GM21737 (cell line): ENCODE results near the gene RNASEL.

Experiments
- ATAC-seq: cut with Tn5 transposase; IDR thresholded peaks from one replicate; pipeline ENCODE4 v1.9.1; 2021; ENCODE audit warnings: mild to moderate bottlenecking, moderate library complexity; ENCODE audit not compliant: unreplicated experiment

RNASEL gene

DNA sequence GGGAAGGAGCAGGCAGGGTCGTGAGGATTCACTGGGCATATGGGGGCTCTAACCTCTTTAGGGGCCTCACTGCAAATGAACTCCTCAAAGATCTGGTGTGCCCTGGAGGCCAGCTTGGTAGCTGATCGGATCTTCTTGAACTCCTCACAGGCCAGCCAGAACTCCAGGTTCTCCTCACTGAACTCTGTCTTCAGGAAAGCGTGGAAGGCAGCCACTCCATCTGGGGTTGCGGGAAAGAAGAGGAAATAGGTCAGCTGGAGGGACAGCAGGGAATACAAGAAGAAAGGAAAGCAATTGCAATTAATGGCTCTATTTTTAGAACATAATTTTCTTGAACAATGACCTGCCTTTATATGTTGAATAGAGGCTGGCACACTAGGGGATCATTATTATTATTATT is 12.9 kb upstream of the RNASEL start:
- no peak for ATAC-seq

DNA sequence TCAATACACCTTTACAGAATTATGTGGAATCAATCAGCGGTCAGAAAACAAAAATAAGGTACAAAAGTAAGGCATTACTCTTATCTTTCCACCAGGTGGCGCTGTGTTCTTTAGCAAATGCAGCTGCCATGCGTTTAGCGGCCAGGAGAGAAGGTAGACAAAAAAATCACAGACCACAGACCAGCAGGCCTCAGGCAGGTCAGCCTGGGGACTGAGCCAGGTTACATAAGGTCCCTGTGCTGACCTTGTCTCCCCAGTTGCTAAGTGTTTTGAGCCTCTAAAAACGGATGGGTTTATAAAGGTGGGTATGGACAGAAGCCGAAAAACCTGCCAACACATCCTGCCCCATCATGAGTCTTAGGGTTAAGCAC is 12.3 kb upstream of the RNASEL start:
- no peak for ATAC-seq

DNA sequence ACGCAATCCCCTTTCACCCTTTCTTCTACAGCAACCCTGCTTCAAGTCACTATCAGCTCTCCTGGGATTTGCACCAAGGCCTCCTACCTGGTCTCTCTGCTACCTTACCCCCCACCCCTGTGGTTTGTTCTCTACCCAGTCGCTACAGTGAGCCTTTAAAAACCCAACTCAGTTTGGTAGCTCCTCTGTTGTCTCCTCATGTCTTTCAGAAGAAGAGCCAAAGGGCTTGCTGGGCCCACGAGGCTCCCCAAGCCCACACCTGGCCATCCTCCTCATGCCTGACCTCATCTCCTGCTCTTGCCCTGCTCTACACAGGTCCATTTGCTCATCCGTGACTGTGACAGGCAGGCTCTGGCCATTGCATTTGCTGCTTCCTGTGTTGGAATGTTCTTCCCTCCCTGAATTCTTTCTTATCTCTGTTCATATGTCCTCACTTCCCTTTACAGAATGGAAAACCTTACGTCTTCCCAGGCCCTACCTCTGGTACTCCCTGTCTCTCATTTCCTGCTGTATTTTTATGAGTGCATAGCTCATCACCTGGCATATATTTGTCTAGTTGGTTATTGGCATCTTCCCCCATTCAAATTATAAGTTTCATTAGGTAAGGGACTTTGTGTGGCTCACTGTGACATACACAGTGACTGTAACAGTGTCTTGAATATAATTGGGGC is 11.8 kb upstream of the RNASEL start:
- no peak for ATAC-seq

DNA sequence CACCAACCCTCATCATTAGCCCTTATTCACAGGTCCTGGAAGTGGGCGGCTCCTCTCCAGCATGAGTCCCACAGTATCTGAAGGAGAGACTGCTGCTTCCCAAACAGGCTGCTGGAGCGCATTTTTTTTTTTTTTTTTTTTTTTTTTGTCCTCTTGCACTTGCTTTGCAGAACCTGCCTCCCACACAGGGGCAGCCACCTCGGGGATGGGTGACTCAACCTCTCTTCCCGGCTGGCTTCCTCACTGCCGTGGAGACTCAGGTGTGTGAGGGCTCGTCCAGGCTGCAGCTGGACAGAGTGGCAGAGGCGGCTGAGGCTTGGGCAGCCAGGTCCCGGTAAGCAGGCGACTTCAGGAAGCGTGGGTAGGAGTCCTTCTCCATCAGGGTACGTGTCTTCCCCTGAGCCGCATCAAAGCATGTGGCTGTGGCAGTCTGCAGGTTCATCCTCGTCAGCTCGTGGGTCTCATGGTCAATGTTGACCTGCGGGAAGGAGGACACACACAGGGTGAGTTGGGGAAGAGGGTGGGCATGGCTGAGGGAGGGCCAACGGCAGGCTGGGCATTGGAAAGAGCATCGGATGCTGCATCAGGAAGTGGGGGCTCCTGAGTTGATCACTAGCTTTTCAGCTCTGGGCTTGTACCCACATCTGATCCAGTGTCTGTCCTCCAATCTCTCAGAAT is 11.1 kb upstream of the RNASEL start:
- ATAC-seq: no peak

DNA sequence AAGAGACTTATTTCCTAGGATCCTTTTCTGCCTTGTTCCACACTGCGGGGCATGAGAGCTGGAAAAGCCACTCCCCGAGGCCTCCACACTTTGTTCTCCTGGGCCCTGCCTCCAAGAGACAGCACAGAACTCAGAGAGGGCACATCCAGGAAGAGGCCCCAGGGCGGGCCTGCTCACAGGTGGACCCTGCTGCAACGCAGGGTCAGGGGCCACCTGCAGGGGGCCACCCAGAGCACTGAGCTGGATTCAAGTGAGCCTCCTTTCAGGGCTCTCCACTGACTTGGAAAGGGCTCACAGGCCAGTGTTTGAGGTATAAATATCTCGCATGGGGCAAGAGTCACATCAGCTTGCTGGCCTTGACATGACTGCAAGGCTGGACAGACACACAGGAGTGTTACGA is 10.3 kb upstream of the RNASEL start:
- no peak for ATAC-seq

DNA sequence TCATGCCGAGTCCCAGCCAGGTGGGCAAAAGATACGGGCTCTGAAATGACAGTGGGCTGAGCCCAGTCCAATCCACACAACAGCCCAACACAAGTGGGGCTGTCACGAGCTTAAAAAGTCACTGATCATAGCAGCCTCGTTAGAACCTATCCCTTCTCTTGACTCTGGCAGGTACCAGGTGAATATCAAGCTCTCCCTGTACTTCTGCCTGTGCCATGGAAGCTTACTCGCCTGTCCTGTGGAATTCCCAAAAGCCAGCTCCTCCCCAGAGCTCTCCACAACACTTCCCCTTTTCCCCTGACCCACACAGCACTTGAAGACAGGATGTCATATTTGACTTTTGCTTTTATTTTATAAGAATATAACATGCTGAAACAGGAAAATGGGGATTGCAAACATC is 9.2 kb upstream of the RNASEL start:
- no peak for ATAC-seq

DNA sequence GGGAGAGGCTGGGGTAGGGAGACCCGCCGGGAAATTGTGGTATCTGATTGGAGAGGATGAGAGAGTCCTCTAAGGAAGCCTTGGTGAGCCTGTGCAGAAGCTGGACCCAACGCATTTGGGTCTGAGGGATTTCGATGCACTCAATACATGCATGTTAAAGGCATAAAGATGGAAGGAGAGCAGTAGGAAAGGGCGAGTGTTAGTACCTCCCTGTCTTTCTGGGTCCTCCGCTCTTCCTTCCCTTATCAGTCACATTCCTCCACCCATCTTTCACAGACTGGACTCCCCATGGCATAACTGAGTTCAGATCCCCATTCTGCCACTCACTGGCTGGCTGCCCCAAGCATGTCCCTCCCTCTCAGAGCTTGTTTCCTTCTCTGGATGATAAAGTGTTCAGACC is 7.9 kb upstream of the RNASEL start:
- no peak for ATAC-seq

DNA sequence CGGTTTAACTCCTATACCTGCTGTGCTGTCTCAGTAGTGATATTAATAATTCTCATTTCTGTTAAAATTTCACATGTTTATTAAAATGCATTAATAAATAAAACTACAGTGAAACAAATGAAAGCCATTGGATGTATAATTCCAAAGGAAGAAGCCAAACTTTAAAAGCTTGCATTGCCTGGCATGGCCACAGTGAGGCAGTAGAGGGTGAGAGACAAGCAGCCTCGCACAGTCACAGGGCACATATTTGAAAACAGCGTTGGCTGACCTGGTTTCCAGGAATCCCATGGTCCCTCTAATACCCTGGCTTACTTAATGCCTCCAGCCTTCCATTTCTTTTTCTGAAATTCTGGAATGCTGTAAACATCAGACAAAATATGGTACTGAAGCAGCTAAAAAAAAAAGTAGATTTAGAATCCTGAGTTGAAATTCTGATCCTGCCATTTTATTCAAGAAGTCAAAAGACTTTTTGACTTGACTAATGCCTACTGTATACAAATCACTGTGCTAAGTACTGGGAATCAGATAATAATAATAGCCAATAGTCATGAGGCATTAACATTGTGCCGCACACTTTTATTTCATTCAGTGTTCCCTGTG is 6.7 kb upstream of the RNASEL start:
- ATAC-seq: no peak

DNA sequence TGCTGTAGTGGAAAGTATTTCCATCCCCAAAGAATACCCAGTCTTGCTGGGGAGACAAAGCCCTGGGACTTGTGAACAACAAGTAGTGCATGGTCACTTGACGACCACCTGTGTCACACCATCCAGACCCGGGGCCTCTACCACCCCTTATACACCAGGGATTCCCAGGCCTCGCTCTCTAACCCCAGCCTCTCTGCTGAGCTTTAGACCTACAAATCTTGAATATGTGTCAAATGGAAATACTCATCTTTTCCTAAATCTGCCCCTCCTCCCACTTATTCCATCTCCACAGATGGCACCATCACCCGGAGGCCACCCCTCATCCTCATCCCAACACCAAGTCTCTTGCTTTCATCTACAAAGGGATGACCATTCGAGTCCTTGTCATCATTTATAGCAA is 875 bp upstream of the RNASEL start:
- ATAC-seq: no peak

DNA sequence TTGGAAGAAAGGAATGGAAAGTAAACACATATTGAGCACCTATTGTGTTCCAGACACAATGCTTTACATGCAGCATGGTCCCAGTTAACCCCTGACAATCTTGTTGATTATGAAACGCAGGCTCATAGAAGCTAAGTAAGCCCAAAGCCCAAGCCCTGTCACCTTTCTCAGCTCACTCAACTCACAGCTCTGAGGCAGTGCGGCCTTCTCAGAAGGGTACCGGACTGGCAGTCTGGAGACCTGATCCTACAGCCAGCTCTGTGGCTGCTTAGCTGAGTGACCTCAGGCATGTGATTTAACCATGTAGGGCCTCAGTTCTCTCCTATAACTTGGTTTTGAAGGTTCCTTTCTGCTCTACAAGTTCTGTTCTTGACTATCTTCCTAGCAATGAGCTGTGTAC is 464 bp upstream of the RNASEL start:
- ATAC-seq: no peak

DNA sequence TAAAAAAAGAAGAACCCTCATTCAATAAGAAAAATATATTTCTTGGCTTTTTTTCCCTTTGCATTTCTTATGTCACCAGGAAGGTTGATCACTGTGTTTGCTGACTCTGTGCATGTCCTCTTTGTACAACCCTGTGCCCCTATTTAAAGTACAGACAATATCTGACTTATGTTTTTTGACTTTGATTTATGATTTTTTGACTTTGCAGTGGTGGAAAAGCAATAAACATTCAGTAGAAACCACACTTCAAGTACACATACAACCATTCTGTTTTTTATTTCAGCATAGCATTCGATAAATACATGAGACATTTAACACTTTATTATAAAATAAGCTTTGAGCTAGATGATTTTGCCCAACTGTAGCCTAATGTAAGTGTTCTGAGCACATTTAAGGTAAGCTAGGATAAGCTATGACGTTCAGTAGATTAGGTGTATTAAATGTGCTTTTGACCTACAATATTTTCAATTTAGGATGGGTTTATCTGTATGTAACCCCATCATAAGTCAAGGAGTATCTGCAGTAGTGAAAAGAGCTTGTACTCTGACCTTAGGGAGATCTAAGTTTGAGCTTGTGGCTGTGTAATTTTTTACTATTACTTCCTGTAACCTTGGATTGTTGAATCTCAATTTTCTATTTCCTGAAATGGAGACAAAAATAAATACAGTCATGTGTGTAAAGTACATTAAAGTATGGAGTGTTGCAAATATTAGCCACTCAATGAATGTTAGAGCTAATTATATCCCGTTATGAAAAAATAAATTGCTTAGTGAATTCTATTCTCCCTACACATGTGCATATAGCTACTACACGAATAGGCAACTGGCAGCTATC is 1.2 kb downstream of the RNASEL start:
- no peak for ATAC-seq

DNA sequence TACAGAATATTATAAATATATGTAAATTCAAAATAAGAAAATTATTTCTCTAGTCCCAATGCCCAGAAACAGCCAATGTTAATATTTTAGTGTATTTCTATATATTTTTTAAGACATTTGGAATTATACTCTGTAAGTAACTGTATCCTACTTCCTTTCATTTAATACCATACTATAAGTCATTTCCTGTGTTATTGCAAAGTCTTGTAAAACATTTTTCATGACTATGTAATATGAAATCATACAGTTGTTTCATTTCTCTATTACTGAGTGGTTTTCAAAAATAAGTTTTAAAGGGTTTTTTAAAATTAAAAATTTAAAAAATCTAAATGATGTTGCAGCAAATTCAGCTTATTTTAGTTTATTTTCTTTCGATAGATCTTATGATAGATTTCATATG is 2.0 kb downstream of the RNASEL start:
- no peak for ATAC-seq

DNA sequence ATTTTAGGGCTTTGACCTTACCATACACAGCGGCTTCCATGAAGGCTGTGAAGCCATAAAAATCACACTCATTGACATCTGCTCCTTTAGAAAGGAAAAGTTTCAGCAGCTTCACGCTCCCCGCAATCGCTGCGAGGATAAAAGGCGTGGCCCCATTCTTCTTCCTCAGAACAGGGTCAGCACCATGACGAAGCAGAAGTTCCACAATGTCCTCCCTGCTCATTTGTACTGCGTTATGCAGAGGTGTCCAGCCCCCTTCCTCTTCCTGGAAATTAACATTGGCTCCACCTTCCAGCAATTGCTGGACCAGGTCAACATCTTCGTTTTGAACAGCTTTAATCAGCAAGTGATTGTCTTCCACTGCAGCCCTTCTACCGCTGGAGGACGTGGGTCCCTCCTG is 2.7 kb downstream of the RNASEL start:
- ATAC-seq: no peak

DNA sequence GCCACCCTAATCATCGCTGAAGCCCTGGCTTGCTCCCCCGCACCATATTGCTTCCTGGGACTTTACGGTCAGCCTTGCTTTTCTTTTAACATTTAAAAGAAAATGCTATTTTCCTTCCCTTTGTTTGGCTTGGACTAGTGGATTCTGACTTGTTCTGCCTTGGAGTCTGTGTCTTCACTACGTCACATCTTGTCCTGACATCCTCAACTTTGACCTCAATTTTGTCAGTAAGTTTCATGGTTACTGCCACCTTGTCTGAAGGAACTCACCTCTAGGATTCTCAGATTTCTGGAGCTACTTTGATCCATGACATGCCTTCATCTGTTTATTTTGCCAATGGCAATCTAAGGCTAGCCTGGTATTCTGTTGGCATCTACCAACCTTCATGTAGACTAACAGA is 4.3 kb downstream of the RNASEL start:
- no peak for ATAC-seq

DNA sequence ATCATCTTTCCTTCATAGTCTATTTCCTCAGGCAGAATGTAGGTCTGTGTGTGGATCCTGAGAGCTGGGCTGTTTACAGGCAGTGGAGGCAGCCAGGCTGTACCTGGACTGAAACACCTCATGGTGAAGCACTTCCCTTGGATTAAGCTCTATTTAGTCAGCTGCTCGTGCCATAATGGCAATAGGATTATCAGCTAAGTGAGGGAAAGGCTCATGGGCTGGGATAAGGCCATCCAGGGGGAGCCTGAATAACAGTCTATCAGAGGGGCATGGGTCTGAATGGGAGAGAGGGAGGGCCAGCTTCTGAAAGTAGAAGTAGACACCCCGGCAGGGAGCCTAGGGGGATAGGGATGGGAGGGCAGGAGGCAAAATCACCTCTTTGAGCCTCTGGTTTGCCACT is 8.3 kb downstream of the RNASEL start:
- no peak for ATAC-seq

DNA sequence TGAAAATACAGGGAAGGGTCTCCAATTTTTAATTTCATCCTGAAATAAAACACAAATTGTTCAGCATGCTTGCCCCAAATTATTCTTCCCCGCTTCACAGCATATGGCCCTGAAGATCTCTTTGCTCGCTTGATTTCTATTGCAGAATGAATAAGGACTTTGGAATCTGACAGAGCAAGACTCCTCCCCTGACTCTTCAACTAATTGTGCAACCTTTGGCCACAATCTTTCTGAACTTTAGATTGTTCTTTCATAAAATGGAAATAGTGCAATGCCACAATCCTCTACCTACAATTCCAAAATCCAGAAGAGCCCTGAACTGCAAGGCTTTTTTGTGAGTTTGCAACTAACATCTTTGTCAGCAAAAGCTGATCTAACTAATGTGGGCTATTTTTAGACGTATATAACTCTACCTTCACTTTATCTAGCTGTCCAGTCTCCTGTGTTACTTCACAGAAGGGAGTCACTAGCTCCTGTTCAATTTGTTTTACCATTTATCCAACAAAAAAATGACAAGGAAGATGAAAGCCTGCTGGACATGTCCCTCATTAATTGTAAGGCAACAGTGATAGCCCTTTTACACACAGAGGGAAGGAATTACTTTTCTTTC is 13.4 kb downstream of the RNASEL start:
- ATAC-seq: no peak

DNA sequence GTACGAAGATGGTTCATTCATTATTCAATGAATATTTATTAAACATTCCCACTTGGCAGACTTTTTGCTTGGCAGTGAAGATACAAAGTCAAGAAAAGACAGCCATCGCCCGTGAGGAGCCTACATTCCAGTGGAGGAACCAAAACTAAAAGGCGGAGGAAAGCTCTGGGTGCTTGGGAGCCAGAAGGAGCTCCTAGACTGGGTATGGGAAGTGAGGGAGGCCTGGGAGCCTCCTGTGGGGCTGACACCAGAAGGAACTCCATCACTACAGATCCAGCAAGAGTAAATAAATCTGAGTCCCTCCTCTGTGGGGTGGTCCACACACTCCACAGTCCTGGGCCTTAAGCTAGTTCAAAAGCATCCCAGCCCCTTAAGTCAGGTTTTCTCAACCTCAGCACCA is 14.9 kb downstream of the RNASEL start:
- no peak for ATAC-seq

DNA sequence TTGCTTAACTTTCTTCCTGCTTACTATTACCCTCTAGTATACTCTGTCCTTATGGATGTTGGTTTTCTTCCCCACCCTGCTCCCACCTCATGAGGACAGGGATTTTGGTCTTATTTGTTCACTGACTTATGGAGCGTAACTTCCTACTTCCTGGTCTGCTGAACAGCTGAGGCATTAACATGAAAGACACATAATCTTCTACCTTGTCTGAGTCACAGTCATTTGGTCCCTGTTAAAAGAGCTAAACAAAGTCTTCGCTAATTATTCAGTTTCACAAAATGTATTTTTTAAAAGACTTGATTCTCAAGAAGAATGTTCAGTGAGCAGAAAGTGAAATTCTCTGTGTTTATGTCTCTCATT is 18.5 kb downstream of the RNASEL start:
- ATAC-seq: no peak

DNA sequence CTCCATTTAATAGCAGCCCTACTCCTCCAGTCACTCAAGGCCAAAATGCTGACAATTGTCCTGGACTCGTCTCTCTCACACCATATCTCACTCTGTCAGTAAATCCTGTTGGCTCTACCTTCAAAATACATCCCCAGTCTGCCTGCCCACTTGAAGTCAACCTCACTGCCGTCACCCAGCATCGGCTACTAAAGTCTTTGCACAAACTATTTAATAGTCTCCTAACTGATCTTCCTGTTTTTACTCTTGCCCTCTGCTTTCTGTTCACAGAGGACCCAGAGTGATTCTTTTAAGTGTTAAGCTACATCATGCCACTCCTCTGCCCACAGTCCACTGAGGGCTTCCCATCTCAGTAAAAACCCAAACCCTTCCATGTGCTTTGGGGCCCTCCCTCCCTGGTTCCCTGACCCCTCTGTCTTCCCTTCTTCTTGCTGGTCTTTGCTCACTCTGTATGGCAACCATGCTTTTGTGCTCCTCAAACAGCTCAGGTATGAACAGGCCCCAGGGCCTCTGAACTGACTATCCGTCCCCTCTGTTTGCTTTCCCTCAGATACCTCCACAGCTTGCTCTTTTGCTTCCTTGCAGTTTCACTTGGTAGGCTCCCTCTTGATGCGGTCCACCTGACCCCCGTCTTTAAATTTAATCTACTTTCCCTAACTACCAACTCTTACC is 19.0 kb downstream of the RNASEL start:
- ATAC-seq: no peak

DNA sequence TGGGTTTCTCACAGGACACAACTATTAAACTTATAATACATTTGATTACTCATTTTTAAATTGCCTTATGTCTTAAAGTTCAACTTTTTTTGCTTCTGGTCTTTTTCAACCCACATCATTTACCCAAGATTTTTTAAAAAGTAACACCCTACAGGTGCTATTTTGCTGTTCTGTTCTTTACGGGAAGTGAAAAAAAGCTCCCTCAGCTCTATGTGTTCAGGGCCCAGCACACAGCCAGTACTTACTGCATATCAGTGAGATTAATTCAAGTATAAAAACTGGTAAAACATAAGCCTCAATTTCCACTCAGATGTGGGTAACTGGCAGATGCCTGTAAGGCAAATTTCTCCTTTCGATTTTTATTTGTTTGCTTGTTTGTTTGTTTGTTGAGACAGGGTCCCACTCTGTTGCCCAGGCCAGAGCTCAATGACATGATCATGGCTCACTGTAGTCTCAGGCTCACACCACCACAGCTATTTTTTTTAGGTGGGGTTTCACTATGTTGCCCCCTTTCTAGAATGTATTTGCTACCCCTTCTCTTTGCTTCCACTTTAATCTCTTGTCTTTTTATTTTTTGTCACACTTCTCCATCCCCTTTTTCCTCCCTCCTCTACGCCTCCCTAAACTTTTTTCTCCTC is 20.3 kb downstream of the RNASEL start:
- no peak for ATAC-seq
